H1 (cell line): Measurements from ENCODE around the gene MAP7. TPM values are rescaled to one million over a fixed set of nuclear protein-coding genes. Genes with fewer than 3 reads are reported as not detected.

Experiments
- CTCF ChIA-PET: fragments of 300-600 bp; sonication (Branson Sonifier 250); formaldehyde crosslinking; loops from one replicate; lab custom pipeline; 2021; ENCODE audit not compliant: partially characterized antibody; lab: Charles Lee
- POLR2A ChIA-PET: fragments of 300-600 bp; sonication (Branson Sonifier 250); formaldehyde crosslinking; loops from one replicate; lab custom pipeline; 2021; ENCODE audit warnings: inconsistent platforms; ENCODE audit not compliant: partially characterized antibody; lab: Charles Lee
- DNase-seq, 2 experiments: peaks; one replicate each; pipeline versions ENCODE4 v3.0.0 to v3.0.0-alpha.2; 2010 to 2022; ENCODE audit warnings: low spot score in 2 of 2, low read depth in 1 of 2, mixed read lengths in 1 of 2
- FAIRE-seq: peaks from 2 replicates; lab custom pipeline; 2011; peaks lifted over from hg19 to GRCh38; lab: Jason Lieb, UNC
- H2AFZ ChIP-seq: 2 replicates; pipeline ENCODE4 v1.8.1; 2012; ENCODE audit warnings: low read length, inconsistent platforms
- H2AK5ac ChIP-seq: 2 replicates; pipeline ENCODE4 v1.6.1; 2013; ENCODE audit warnings: low read depth, low read length
- H2BK120ac ChIP-seq: replicated peaks from 2 replicates; pipeline ENCODE3; 2013; ENCODE audit warnings: low read depth, low read length, inconsistent platforms
- H2BK12ac ChIP-seq: 2 replicates; pipeline ENCODE4 v1.6.1; 2013; ENCODE audit warnings: low read depth, low read length
- H2BK15ac ChIP-seq: 2 replicates; pipeline ENCODE4 v1.6.1; 2013; ENCODE audit warnings: low read length
- H2BK20ac ChIP-seq: 2 replicates; pipeline ENCODE4 v1.6.1; 2013; ENCODE audit warnings: low read length
- H2BK5ac ChIP-seq: 2 replicates; pipeline ENCODE4 v1.6.1; 2013; ENCODE audit warnings: low read depth, low read length
- H3K14ac ChIP-seq: 2 replicates; pipeline ENCODE4 v1.6.1; 2013; ENCODE audit warnings: inconsistent platforms; ENCODE audit not compliant: insufficient read length
- H3K18ac ChIP-seq: 2 replicates; pipeline ENCODE4 v1.6.1; 2013; ENCODE audit warnings: low read length; ENCODE audit errors: extremely low read depth
- H3K23ac ChIP-seq: 2 replicates; pipeline ENCODE4 v1.6.1; 2013; ENCODE audit warnings: inconsistent platforms; ENCODE audit not compliant: insufficient read length
- H3K23me2 ChIP-seq: 2 replicates; pipeline ENCODE4 v1.6.1; 2013; ENCODE audit warnings: low read depth, low read length
- H3K27ac ChIP-seq: 2 replicates; pipeline ENCODE4 v1.6.1; 2011; ENCODE audit warnings: low read depth, low read length, inconsistent platforms
- H3K27me3 ChIP-seq, 4 experiments: replicated peaks in 1 of 4; 1 replicate in 1 of 4; 2 replicates in 3 of 4; pipeline versions ENCODE4 v1.6.1 to v1.8.1; 2011 to 2013; ENCODE audit warnings: low read length in 3 of 4, mild to moderate bottlenecking in 3 of 4, inconsistent platforms in 2 of 4, mixed read lengths in 2 of 4, moderate library complexity in 1 of 4; ENCODE audit not compliant: control insufficient read depth in 3 of 4, insufficient read depth in 3 of 4; ENCODE audit errors: extremely low read depth in 1 of 4
- H3K36me3 ChIP-seq, 4 experiments: 2 replicates each; pipeline versions ENCODE4 v1.6.1 to v1.8.1; 2011 to 2013; ENCODE audit warnings: mild to moderate bottlenecking in 4 of 4, low read length in 3 of 4, moderate library complexity in 2 of 4, control low read depth in 1 of 4, inconsistent platforms in 1 of 4; ENCODE audit not compliant: insufficient read depth in 4 of 4, control insufficient read depth in 2 of 4
- H3K4ac ChIP-seq: replicated peaks from 2 replicates; pipeline ENCODE3; 2013; ENCODE audit warnings: low read length, low read depth, mixed read lengths, inconsistent platforms; ENCODE audit not compliant: insufficient read length
- H3K4me1 ChIP-seq, 4 experiments: replicated peaks in 1 of 4; 1 replicate in 1 of 4; 2 replicates in 3 of 4; pipeline versions ENCODE4 v1.6.1 to v1.8.1; 2011 to 2013; ENCODE audit warnings: low read length in 3 of 4, inconsistent platforms in 2 of 4, mixed read lengths in 1 of 4; ENCODE audit not compliant: insufficient read depth in 4 of 4, control insufficient read depth in 3 of 4
- H3K4me2 ChIP-seq, 2 experiments: 2 replicates each; pipeline versions ENCODE4 v1.6.1 to v1.8.1; 2011 to 2013; ENCODE audit warnings: low read depth in 2 of 2, low read length in 2 of 2, control low read depth in 1 of 2, inconsistent platforms in 1 of 2, mild to moderate bottlenecking in 1 of 2; ENCODE audit not compliant: insufficient read depth in 1 of 2
- H3K4me3 ChIP-seq, 4 experiments: fragments of 200-600, 300-600 bp in 1 of 4; sonication (generic), shearing (Covaris generic), sonication (Bioruptor Twin) in 1 of 4; 2 replicates each; pipeline versions ENCODE4 v1.5.1 to v1.8.1; 2011 to 2016; ENCODE audit warnings: low read length in 4 of 4, low read depth in 3 of 4, control low read depth in 2 of 4, inconsistent platforms in 2 of 4, mild to moderate bottlenecking in 2 of 4, mixed read lengths in 1 of 4, moderate library complexity in 1 of 4; ENCODE audit not compliant: insufficient read depth in 2 of 4; ENCODE audit errors: extremely low read depth in 1 of 4
- H3K56ac ChIP-seq: replicated peaks from 2 replicates; pipeline ENCODE3; 2013; ENCODE audit warnings: low read depth, mild to moderate bottlenecking, mixed read lengths, low read length, inconsistent platforms; ENCODE audit not compliant: insufficient read length
- H3K79me1 ChIP-seq: 2 replicates; pipeline ENCODE4 v1.6.1; 2013; ENCODE audit warnings: low read depth, low read length, control low read depth
- H3K79me2 ChIP-seq, 2 experiments: 2 replicates each; pipeline versions ENCODE4 v1.6.1 to v1.8.1; 2012 to 2013; ENCODE audit warnings: low read length in 2 of 2, mild to moderate bottlenecking in 2 of 2, inconsistent platforms in 1 of 2; ENCODE audit not compliant: insufficient read depth in 2 of 2, control insufficient read depth in 1 of 2
- H3K9ac ChIP-seq, 4 experiments: replicated peaks in 1 of 4; 1 replicate in 1 of 4; 2 replicates in 3 of 4; pipeline versions ENCODE4 v1.6.1 to v1.8.1; 2011 to 2013; ENCODE audit warnings: low read depth in 3 of 4, low read length in 3 of 4, control low read depth in 2 of 4, mild to moderate bottlenecking in 2 of 4, moderate library complexity in 2 of 4, inconsistent platforms in 1 of 4; ENCODE audit errors: extremely low read depth in 1 of 4
- H3K9me3 ChIP-seq, 2 experiments: 2 replicates each; pipeline versions ENCODE4 v1.6.1 to v1.8.1; 2012 to 2013; ENCODE audit warnings: mild to moderate bottlenecking in 2 of 2, moderate library complexity in 2 of 2, control low read depth in 1 of 2, inconsistent platforms in 1 of 2, low read depth in 1 of 2, low read length in 1 of 2, mixed read lengths in 1 of 2; ENCODE audit not compliant: insufficient read depth in 2 of 2
- H4K20me1 ChIP-seq, 2 experiments: replicated peaks in 1 of 2; 2 replicates each; pipeline versions ENCODE3 to v1.8.1; 2011 to 2013; ENCODE audit warnings: inconsistent platforms in 2 of 2, low read length in 2 of 2, mild to moderate bottlenecking in 1 of 2; ENCODE audit not compliant: insufficient read depth in 2 of 2, control insufficient read depth in 1 of 2
- H4K5ac ChIP-seq: 2 replicates; pipeline ENCODE4 v1.6.1; 2013; ENCODE audit warnings: low read length, low read depth, mixed read lengths, inconsistent platforms; ENCODE audit not compliant: insufficient read length
- H4K8ac ChIP-seq: 2 replicates; pipeline ENCODE4 v1.8.0; 2013; ENCODE audit warnings: mild to moderate bottlenecking, moderate library complexity, low read length, inconsistent platforms; ENCODE audit not compliant: insufficient read depth; ENCODE audit errors: extremely low read depth
- H4K91ac ChIP-seq: replicated peaks from 2 replicates; pipeline ENCODE3; 2013; ENCODE audit warnings: low read length, mixed read lengths, inconsistent platforms; ENCODE audit not compliant: insufficient read length
- EGR1 ChIP-seq: IDR thresholded peaks from 2 replicates; pipeline ENCODE4 v1.6.1; 2011; ENCODE audit warnings: low read depth, low read length, borderline replicate concordance
- JUN ChIP-seq: IDR thresholded peaks from 2 replicates; pipeline ENCODE4 v1.6.1; 2011; ENCODE audit warnings: low read depth, mild to moderate bottlenecking, improper control_type of control experiment, low read length
- JUND ChIP-seq: IDR thresholded peaks from 2 replicates; pipeline ENCODE4 v1.6.1; 2011; ENCODE audit warnings: mild to moderate bottlenecking, improper control_type of control experiment, low read length
- RXRA ChIP-seq: IDR thresholded peaks from 2 replicates; pipeline ENCODE4 v1.6.1; 2011; ENCODE audit warnings: low read depth, mild to moderate bottlenecking, low read length, moderate library complexity; ENCODE audit not compliant: insufficient read depth
- SIX5 ChIP-seq: IDR thresholded peaks from 2 replicates; pipeline ENCODE4 v1.6.1; 2011; ENCODE audit warnings: mild to moderate bottlenecking, low read depth, low read length
- SP1 ChIP-seq: IDR thresholded peaks from 2 replicates; pipeline ENCODE4 v1.6.1; 2011; ENCODE audit warnings: low read depth, low read length
- SP2 ChIP-seq: IDR thresholded peaks from 2 replicates; pipeline ENCODE4 v1.6.1; 2012; ENCODE audit warnings: mild to moderate bottlenecking, low read length, inconsistent platforms
- WGBS, 2 experiments: shearing (Covaris generic) in 1 of 2; methylation state at CpG; one replicate each; pipeline versions ENCODE4 v1.1.6 to v1.1.7; 2013 to 2015; ENCODE audit warnings: low lambda C conversion rate in 2 of 2, mixed read lengths in 2 of 2, inconsistent platforms in 1 of 2, low coverage in 1 of 2, missing lambda C conversion rate in 1 of 2; ENCODE audit not compliant: insufficient replicate concordance in 2 of 2, insufficient coverage in 1 of 2, insufficient read length in 1 of 2; ENCODE audit errors: extremely low coverage in 1 of 2, missing lambda C conversion rate in 1 of 2; 5-methylcytosine and 5-hydroxymethylcytosine counted together
- polyA plus RNA-seq, 7 experiments: library from polyadenylated mRNA; depleted of rRNA in 3 of 7; stranded (reverse) in 5 of 7; unstranded in 2 of 7; fragments of >200 nt in 5 of 7; fragments of 200-250 nt in 2 of 7; gene quantifications; 1 replicate in 5 of 7; 2 replicates in 1 of 7; 4 replicates in 1 of 7; pipeline versions ENCODE4 v1.2.1 to v1.2.3, GENCODE V29; 2011 to 2013; ENCODE audit warnings: missing spikeins in 2 of 7, mixed read lengths in 2 of 7
- total RNA-seq: library from RNA; stranded (reverse); fragmentation: NEBNext Ultra II Directional; extraction: Animal tissue kit (Norgen Biotek cat#: 25700); gene quantifications from 2 replicates; pipeline ENCODE4 v1.2.1, GENCODE V29; 2021

MAP7 gene
- total and polyA plus RNA-seq, 2 of the 8 experiments (the other 6 are each of a cell fraction or from before 2014, with no cell fraction given) = 13.5 to 66.9 TPM

GRCh38 chr6:136464874-136465273 is 85.3 kb downstream of the MAP7 start:
- POLR2A ChIA-PET = no interaction called here
- TF ChIP-seq EGR1 (no peak), JUN (no peak), SP1 (no peak), RXRA (no peak), SP2 (no peak), JUND (no peak), SIX5 (no peak)

More at GRCh38 chr6:136464874-136465273, 85.3 kb downstream of the MAP7 start:
- no peak overlapping the region for H2BK5ac ChIP-seq
- CTCF ChIA-PET = no interaction called here
- peaks cover 2% of the 10 kb centered on the region; the same call in 1 of the 2 replicates for H3K79me1 ChIP-seq
- H3K9me3 ChIP-seq = no peaks in the 10 kb centered on the region
- no peak overlapping the region for H3K4me3 ChIP-seq
- no peak overlapping the region for H2AFZ ChIP-seq
- H4K91ac ChIP-seq = no peak overlapping the region
- no peaks in the 10 kb centered on the region for H3K23me2 ChIP-seq
- H3K27me3 ChIP-seq = no peaks in the 10 kb centered on the region
- no peak overlapping the region for H3K4me2 ChIP-seq
- no peak overlapping the region for H2BK15ac ChIP-seq
- H3K14ac ChIP-seq = no peak overlapping the region
- H4K5ac ChIP-seq = no peak overlapping the region
- no peak overlapping the region for H2AK5ac ChIP-seq
- no peak overlapping the region for H3K4ac ChIP-seq
- no peak overlapping the region for H2BK12ac ChIP-seq
- H3K23ac ChIP-seq = no peak overlapping the region
- H3K27ac ChIP-seq = no peak overlapping the region
- H3K36me3 ChIP-seq = no peaks in the 10 kb centered on the region
- no peak overlapping the region for H2BK120ac ChIP-seq
- FAIRE-seq (no peak), DNase-seq (no peak)
- peaks cover 0 to 13% (median 2%) of the 10 kb centered on the region in 4 experiments; a peak in 4 of 7 replicates for H3K4me1 ChIP-seq
- no peak overlapping the region for H4K8ac ChIP-seq
- WGBS, 2 experiments = 87% methylated on average over 4 of the region's 4 CpGs; no CpG with 5 or more reads in 1 of the 2 experiments
- no peak overlapping the region for H2BK20ac ChIP-seq
- H3K18ac ChIP-seq = no peak overlapping the region
- H3K9ac ChIP-seq = no peak overlapping the region
- H3K56ac ChIP-seq = no peak overlapping the region
- H3K79me2 ChIP-seq = peaks cover 0 to 64% of the 10 kb centered on the region in 2 experiments; a peak in 2 of 4 replicates
- H4K20me1 ChIP-seq = no peaks in the 10 kb centered on the region
